GM08714 (cell line): ENCODE results near the gene FAF2.
"Not testable (repeated sequence)": the region's sequence is repeated elsewhere in the genome, so short reads cannot be mapped to it uniquely, and the experiment has no call there.

ENCODE experiments used
- H3K4me3 ChIP-seq: fragments of 200-500 bp; sonication (Bioruptor generic); 2 replicates; pipeline ENCODE4 v1.5.1; 2014; ENCODE audit warnings: mild to moderate bottlenecking, low read length, inconsistent platforms
- ZNF274 ChIP-seq: IDR thresholded peaks from 2 replicates; pipeline ENCODE4 v1.6.1; 2012; ENCODE audit warnings: mild to moderate bottlenecking, low read depth, low read length

Gene FAF2

GRCh38 chr5:176432707-176433106, 15.5 kb upstream of the FAF2 start:
- no peak for TF ChIP-seq ZNF274
- no peak overlapping the region for H3K4me3 ChIP-seq

- TF ChIP-seq ZNF274, result no peak
- peak overlapping the region; percentile 55; the same call in 1 of the 2 replicates for H3K4me3 ChIP-seq
These were observed 11.5 kb upstream of the FAF2 start for GRCh38 chr5:176436656-176437055.

GRCh38 chr5:176438959-176439757, 9.0 kb upstream of the FAF2 start:
- no peak overlapping the region for H3K4me3 ChIP-seq
- TF ChIP-seq ZNF274, result no peak

GRCh38 chr5:176440927-176441706, 7.1 kb upstream of the FAF2 start:
- no peak for TF ChIP-seq ZNF274

GRCh38 chr5:176441921-176442323, 6.3 kb upstream of the FAF2 start:
- no peak overlapping the region for H3K4me3 ChIP-seq
- no peak for TF ChIP-seq ZNF274

More at GRCh38 chr5:176440927-176441706, 7.1 kb upstream of the FAF2 start:
- no peak overlapping the region for H3K4me3 ChIP-seq

- not testable (repeated sequence) for H3K4me3 ChIP-seq
These were observed 5.3 kb upstream of the FAF2 start for GRCh38 chr5:176442911-176443310.

- H3K4me3 ChIP-seq, result no peak overlapping the region
- no peak for TF ChIP-seq ZNF274
These were observed 3.4 kb upstream of the FAF2 start for GRCh38 chr5:176444742-176445141.

GRCh38 chr5:176446028-176446665, 2.0 kb upstream of the FAF2 start:
- no peak for TF ChIP-seq ZNF274
- H3K4me3 ChIP-seq, result no peak overlapping the region

- peak overlapping the region; percentile 73 for H3K4me3 ChIP-seq
- no peak for TF ChIP-seq ZNF274
These were observed 1.1 kb upstream of the FAF2 start for GRCh38 chr5:176446884-176447590.

- no peak for TF ChIP-seq ZNF274
- H3K4me3 ChIP-seq, result peak overlapping the region; percentile 73
These were observed 601 bp upstream of the FAF2 start for GRCh38 chr5:176447591-176447977.

- no peak overlapping the region for H3K4me3 ChIP-seq
- TF ChIP-seq ZNF274, result no peak
These were observed 1.9 kb downstream of the FAF2 start for GRCh38 chr5:176450077-176450476.

GRCh38 chr5:176454724-176455394, 6.7 kb downstream of the FAF2 start:
- no peak for TF ChIP-seq ZNF274

GRCh38 chr5:176458904-176459561, 10.8 kb downstream of the FAF2 start:
- TF ChIP-seq ZNF274, result no peak
- no peak overlapping the region for H3K4me3 ChIP-seq

More at GRCh38 chr5:176454724-176455394, 6.7 kb downstream of the FAF2 start:
- H3K4me3 ChIP-seq, result no peak overlapping the region

GRCh38 chr5:176461349-176461748, 13.2 kb downstream of the FAF2 start:
- H3K4me3 ChIP-seq, result no peak overlapping the region
- no peak for TF ChIP-seq ZNF274
